22Rv1 (cell line): ENCODE results near the gene CNNM4.

Source experiments
- H3K27ac ChIP-seq: fragments of 450-650 bp; 2 replicates; pipeline ENCODE4 v1.5.1; 2017
- ZFX ChIP-seq: fragments of 450-650 bp; IDR thresholded peaks from 2 replicates; pipeline ENCODE4 v1.6.1; 2017; ENCODE audit warnings: antibody characterized with exemption, borderline replicate concordance
- TF ChIP-seq, protein P1 (sequence below): fragments of 450-650 bp; IDR thresholded peaks from 2 replicates; pipeline ENCODE4 v1.5.1; 2017; ENCODE audit warnings: mild to moderate bottlenecking

The CNNM4 gene

DNA sequence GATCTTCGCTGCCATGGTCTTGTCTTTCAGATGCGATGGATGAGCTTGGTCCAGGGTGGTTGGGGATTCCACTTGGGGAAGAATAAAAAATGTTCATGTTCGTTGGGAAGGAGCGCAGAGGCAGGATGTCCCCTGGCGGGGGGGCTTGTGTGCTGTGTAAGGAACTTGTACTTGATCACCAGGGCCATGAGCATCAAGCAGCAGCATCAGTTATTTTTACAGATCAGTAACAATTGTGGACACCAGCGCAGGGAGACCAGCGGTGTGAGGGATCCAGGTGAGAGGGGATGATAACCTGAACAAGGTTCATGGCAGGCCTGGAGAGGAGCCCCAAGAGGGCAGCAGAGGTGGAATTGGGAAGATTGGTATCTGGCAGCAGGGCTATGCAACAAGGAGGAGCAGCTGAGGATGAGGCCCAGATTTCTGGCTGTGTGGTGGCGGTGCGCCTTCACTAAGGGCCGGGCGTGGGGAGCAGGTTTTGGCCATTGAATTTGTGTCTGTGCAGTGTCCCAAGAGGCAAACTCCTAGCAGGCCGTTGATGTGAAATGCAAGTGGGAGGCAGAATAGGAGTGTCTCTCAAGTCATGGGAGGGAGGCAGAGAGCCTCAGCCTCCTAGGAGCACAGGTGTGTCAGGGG lies 59.3 kb downstream of the CNNM4 start:
- TF ChIP-seq, protein P1, sequence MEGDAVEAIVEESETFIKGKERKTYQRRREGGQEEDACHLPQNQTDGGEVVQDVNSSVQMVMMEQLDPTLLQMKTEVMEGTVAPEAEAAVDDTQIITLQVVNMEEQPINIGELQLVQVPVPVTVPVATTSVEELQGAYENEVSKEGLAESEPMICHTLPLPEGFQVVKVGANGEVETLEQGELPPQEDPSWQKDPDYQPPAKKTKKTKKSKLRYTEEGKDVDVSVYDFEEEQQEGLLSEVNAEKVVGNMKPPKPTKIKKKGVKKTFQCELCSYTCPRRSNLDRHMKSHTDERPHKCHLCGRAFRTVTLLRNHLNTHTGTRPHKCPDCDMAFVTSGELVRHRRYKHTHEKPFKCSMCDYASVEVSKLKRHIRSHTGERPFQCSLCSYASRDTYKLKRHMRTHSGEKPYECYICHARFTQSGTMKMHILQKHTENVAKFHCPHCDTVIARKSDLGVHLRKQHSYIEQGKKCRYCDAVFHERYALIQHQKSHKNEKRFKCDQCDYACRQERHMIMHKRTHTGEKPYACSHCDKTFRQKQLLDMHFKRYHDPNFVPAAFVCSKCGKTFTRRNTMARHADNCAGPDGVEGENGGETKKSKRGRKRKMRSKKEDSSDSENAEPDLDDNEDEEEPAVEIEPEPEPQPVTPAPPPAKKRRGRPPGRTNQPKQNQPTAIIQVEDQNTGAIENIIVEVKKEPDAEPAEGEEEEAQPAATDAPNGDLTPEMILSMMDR, result no peak
- TF ChIP-seq ZFX, result no peak
- H3K27ac ChIP-seq, result peak overlapping the region; percentile 53

DNA sequence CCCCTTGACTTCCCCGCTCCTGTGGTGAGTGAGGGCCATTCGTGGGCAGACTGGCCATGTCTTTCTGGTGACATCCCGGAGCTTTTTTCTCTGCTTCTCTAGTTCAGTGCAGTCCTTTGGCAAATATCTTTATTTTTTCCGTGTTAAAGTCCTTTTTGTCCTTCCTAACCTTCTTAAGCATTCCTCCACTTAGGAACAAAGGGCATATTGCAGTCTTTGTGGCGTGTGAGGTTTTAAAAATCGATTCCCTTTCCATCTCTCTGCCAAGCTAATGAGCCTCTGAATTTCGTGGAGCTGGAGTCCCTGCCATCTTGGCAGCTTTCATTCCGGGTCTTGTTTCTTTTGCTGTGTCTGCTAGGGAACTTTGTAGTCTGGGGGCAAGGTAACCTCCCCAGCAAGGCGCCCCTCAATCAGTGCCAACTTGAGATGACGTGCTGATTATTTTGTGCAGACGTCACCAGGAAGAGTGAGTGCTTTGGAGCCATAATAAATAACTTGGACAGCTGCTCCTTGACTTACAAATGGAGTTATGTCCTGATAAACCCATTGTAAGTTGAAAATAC lies 60.5 kb downstream of the CNNM4 start:
- H3K27ac ChIP-seq, result no peak overlapping the region
- TF ChIP-seq, protein P1, result no peak
- no peak for TF ChIP-seq ZFX

DNA sequence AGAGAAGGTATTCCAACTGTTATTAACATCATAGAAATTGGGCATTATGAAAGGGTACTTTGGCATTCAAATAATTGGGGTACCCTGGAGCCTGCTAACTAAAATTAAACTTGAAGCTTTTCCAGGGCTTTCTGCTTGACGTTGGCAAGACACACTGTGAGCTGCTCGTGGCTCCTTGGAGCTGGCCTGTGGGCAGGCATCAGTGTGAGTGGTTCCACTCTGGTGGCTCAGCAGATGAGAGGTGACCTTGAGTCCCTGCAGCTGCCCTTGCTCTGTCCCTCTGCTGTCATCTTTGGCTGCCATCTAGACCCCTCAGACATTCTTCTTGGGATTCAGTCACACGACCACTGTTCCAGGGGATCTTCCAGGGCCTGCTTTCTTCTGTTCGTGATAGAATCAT lies 62.1 kb downstream of the CNNM4 start:
- TF ChIP-seq ZFX, result no peak
- TF ChIP-seq, protein P1, result no peak
- H3K27ac ChIP-seq, result 0 out of 2 replicates have a peak overlapping the region, but pooled peaks have one; percentile 40

DNA sequence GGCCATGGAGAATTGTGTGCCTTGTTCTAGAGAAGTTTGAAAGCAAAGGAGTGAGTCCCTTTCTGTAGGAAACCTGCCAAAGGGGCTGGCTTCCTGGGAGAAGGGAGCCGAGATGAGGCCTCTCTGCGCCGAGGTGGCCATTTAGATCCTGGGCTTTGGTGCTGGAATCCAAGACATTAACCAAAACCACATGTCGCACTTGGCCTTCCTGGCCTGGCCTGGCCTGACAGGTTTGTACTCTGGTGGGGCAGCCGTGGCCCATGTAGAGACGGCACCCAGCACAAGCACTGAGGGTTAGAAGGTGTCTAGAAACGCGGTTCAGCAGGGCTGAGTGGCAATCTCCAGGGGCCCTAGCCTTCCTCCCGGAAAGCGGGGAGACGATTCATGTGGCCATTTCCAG lies 62.5 kb downstream of the CNNM4 start:
- H3K27ac ChIP-seq, result peak overlapping the region; percentile 40; the same call in 1 of the 2 replicates

DNA sequence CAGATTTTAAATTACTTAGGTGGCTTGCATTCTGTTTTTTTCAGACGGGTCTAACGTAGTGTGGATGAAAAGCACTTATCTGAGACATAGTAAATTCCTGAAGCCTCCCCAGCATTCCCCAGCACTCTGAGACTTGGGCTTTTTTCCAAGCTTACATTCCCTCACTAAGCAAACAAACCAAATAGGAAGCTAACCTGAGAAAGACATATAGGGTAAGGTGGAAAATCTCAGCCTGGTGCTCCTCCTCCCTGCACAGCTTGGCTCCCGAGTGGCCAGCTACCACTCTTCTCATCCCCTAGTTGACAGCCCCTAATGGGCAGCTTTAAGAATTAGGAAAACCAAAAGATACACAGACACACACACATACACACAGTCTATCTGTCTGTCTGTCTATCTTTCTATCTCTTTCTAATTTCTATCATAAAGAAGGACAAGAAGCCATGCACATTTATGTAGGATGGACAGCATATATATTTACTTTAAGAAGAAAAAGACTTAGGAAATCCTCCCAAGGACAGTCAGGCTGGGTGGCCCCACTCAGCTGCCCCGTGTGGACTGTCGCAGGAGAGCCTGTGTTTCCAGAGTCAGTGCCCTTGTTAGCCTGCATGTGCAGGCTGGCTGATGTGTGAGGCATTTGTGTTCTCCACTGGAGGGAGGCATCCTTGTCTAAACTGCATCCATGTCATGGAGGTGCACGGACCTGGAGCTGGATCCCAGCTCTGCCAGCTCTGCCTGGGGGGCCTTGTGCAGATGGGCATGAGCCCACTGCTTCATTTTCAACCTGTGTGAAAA lies 63.6 kb downstream of the CNNM4 start:
- TF ChIP-seq ZFX, result no peak
- TF ChIP-seq, protein P1, result no peak

More for the DNA sequence above, 62.5 kb downstream of the CNNM4 start:
- TF ChIP-seq ZFX, result no peak
- TF ChIP-seq, protein P1, result no peak

DNA sequence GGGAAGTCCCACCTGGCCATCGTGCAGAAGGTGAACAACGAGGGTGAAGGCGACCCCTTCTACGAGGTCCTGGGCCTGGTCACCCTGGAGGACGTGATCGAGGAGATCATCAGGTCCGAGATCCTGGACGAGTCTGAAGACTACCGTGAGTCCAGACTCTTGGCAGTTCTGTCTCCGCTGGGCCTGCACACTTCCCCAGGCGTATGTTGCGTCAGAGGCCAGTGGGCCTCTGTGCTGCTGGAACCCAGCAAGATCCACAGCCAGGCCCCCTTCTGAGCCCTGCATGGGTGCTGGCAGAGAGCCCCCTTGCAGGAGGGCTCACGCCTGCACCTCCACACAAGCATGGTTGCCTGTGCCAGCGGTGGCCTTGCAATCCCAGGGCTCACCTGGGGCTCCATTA lies 64.4 kb downstream of the CNNM4 start:
- H3K27ac ChIP-seq, result no peak overlapping the region
- TF ChIP-seq, protein P1, result no peak
- TF ChIP-seq ZFX, result no peak

More for the DNA sequence above, 63.6 kb downstream of the CNNM4 start:
- H3K27ac ChIP-seq, result peak overlapping the region; percentile 40
